ENCODE results near the gene MGAT4B.
A peak's percentile ranks its signal among the peaks of the same experiment; 100 is the strongest.

MGAT4B gene

DNA sequence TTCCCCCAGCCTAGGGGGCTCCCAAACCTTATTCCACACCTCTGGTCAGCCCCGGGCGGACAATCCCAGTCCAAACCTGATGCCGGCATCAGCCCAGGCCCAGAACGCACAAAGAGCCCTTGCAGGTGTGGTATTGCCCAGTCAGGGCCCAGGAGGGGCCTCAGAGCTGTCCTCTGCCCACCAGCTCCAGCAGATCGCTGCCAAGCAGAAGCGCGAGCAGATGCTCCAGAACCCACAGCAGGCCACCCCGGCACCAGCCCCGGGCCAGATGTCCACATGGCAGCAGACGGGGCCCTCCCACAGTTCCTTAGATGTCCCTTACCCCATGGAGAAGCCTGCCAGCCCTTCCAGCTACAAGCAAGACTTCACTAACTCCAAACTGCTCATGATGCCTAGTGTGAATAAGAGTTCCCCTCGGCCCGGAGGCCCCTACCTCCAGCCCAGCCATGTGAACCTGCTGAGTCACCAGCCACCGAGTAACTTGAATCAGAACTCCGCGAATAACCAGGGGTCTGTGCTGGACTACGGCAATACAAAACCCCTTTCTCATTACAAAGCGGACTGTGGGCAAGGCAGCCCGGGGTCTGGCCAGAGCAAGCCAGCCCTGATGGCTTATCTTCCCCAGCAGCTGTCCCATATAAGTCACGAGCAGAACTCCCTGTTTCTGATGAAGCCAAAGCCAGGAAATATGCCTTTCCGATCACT is 40.5 kb downstream of the MGAT4B start:
- Histone ChIP-seq H3K27ac (ENCODE audit: low read depth, low read length) (peak overlapping the region; percentile 54), H3K9ac (ENCODE audit: low read length in 5 of 5) (peak overlapping the region in 3 of 5 donors; percentile 7 to 43 (median 36)), H3K4me3 (ENCODE audit: low read depth in 1 of 5, low read length in 5 of 5) (no peak overlapping the region), H3K36me3 (ENCODE audit: control insufficient read depth in 5 of 5, insufficient read depth in 5 of 5, low read length in 5 of 5) (peaks cover 8 to 46% (median 42%) of the 10 kb centered on the region in 5 donors), H3K27me3 (ENCODE audit: control insufficient read depth in 5 of 5, insufficient read depth in 4 of 5, low read length in 5 of 5) (no peaks in the 10 kb centered on the region), H3K4me1 (ENCODE audit: control insufficient read depth in 5 of 5, insufficient read depth in 5 of 5, low read length in 5 of 5) (peaks cover 16 to 52% (median 47%) of the 10 kb centered on the region in 5 donors), H3K9me3 (ENCODE audit: control insufficient read depth in 5 of 5, low read length in 5 of 5) (no peaks in the 10 kb centered on the region)

DNA sequence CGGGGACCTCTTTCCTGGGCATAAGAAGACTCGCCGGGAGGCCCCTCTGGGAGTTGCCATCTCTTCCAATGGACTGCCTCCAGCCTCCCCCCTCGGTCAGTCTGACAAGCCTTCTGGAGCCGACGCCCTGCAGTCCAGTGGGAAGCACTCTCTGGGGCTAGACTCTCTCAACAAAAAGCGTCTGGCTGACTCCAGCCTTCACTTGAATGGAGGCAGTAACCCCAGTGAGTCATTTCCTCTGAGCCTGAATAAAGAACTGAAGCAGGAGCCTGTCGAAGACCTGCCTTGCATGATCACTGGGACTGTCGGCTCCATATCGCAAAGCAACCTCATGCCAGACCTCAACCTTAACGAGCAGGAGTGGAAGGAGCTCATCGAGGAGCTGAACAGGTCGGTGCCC is 41.3 kb downstream of the MGAT4B start:
- peaks cover 3 to 38% (median 34%) of the 10 kb centered on the region in 5 donors for H3K36me3 ChIP-seq (ENCODE audit: control insufficient read depth in 5 of 5, insufficient read depth in 5 of 5, low read length in 5 of 5)
- H3K4me1 ChIP-seq (ENCODE audit: control insufficient read depth in 5 of 5, insufficient read depth in 5 of 5, low read length in 5 of 5) = peaks cover 16 to 52% (median 47%) of the 10 kb centered on the region in 5 donors
- no peaks in the 10 kb centered on the region for H3K27me3 ChIP-seq (ENCODE audit: control insufficient read depth in 5 of 5, insufficient read depth in 4 of 5, low read length in 5 of 5)
- no peak overlapping the region for H3K4me3 ChIP-seq (ENCODE audit: low read depth in 1 of 5, low read length in 5 of 5)
- no peaks in the 10 kb centered on the region for H3K9me3 ChIP-seq (ENCODE audit: control insufficient read depth in 5 of 5, low read length in 5 of 5)
- peak overlapping the region; percentile 54 for H3K27ac ChIP-seq (ENCODE audit: low read depth, low read length)
- H3K9ac ChIP-seq (ENCODE audit: low read length in 5 of 5) = peak overlapping the region in 2 of 5 donors; percentile 7 to 38

DNA sequence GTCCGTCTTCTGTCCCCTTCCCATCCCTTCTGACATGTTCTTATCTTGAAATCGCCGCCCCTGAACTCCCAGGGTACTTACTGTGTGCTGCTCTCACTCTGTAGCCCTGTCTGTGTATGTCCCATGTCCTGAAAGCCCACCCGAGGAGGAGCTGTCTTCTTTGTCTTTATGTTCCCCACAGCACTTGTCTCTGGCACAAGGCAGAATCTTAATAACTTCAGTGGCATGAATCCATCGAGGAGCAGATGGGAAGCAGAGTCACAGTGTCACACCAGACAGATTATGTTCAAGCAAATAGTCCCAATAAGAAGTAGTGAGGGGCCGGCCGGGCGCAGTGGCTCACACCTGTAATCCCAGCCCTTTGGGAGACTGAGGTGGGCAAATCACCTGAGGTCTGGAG is 42.6 kb downstream of the MGAT4B start:
- no peak overlapping the region for H3K4me3 ChIP-seq (ENCODE audit: low read depth in 1 of 5, low read length in 5 of 5)
- peaks cover 16 to 58% (median 54%) of the 10 kb centered on the region in 5 donors for H3K4me1 ChIP-seq (ENCODE audit: control insufficient read depth in 5 of 5, insufficient read depth in 5 of 5, low read length in 5 of 5)
- peak overlapping the region; percentile 67 for H3K27ac ChIP-seq (ENCODE audit: low read depth, low read length)
- no peaks in the 10 kb centered on the region for H3K9me3 ChIP-seq (ENCODE audit: control insufficient read depth in 5 of 5, low read length in 5 of 5)
- H3K36me3 ChIP-seq (ENCODE audit: control insufficient read depth in 5 of 5, insufficient read depth in 5 of 5, low read length in 5 of 5) = peaks cover 0 to 26% (median 24%) of the 10 kb centered on the region in 5 donors
- peak overlapping the region in 1 of 5 donors; percentile 8 for H3K9ac ChIP-seq (ENCODE audit: low read length in 5 of 5)
- H3K27me3 ChIP-seq (ENCODE audit: control insufficient read depth in 5 of 5, insufficient read depth in 4 of 5, low read length in 5 of 5) = no peaks in the 10 kb centered on the region

DNA sequence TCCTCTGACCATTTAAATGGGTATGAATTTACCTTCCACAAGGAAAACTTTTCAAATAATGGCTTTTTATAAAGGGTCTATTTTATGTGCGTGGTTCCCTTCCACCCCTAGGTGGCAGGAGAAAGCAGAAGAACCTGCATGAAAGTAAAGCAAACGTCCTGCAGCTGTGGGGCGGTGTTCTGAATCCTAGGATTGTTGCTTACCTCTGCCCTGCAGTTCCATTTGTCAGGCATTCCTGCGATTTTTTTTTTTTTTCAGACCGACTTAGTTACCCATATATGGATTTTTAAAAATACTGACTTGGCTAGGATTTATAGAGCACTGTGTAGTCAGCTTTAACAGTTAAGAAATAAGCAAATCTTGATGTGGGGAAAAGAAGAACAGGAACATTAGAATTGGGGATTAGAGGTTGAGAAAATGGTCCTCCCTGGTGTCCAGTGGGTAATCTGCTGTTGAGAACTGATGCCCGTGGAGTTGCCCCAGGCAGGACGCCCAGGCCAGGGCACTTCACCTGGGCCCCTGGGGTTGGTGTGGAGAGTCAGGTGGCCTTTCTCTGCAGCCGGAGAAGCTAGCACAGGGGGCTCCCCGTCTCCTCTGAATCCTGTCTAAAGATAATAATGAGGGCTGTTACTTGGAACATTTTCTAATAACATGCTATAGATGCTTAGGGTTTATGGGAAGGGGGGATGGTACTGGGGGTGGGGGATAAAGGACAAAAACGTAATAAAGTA is 43.3 kb downstream of the MGAT4B start:
- Histone ChIP-seq H3K27ac (ENCODE audit: low read depth, low read length) (peak overlapping the region; percentile 67), H3K4me3 (ENCODE audit: low read depth in 1 of 5, low read length in 5 of 5) (no peak overlapping the region), H3K27me3 (ENCODE audit: control insufficient read depth in 5 of 5, insufficient read depth in 4 of 5, low read length in 5 of 5) (no peaks in the 10 kb centered on the region), H3K36me3 (ENCODE audit: control insufficient read depth in 5 of 5, insufficient read depth in 5 of 5, low read length in 5 of 5) (peaks cover 0 to 19% (median 18%) of the 10 kb centered on the region in 5 donors), H3K9ac (ENCODE audit: low read length in 5 of 5) (peak overlapping the region in 4 of 5 donors; percentile 8 to 48 (median 26)), H3K9me3 (ENCODE audit: control insufficient read depth in 5 of 5, low read length in 5 of 5) (no peaks in the 10 kb centered on the region), H3K4me1 (ENCODE audit: control insufficient read depth in 5 of 5, insufficient read depth in 5 of 5, low read length in 5 of 5) (peaks cover 16 to 63% (median 55%) of the 10 kb centered on the region in 5 donors)

DNA sequence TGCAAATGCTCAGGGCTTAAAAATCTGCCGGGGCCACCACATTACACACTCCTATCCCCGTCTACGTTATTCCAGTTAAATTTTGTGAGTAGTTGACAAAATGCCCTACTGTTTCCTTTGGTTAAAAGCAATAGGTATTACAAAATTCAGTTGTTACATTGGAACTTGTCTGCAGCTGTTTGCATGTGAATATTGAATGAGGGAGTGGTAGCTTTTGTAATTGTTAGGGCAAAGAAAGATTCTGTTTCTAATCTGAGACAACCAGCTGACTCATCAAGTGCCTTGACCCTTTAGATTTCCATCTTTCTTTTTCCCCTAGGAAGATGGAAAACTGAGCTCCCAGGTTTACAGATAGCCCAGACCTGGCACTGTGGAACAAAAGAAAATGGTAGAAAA is 43.9 kb downstream of the MGAT4B start:
- peaks cover 16 to 65% (median 59%) of the 10 kb centered on the region in 5 donors for H3K4me1 ChIP-seq (ENCODE audit: control insufficient read depth in 5 of 5, insufficient read depth in 5 of 5, low read length in 5 of 5)
- H3K27me3 ChIP-seq (ENCODE audit: control insufficient read depth in 5 of 5, insufficient read depth in 4 of 5, low read length in 5 of 5) = no peaks in the 10 kb centered on the region
- peak overlapping the region; percentile 67 for H3K27ac ChIP-seq (ENCODE audit: low read depth, low read length)
- peaks cover 0 to 19% (median 17%) of the 10 kb centered on the region in 5 donors for H3K36me3 ChIP-seq (ENCODE audit: control insufficient read depth in 5 of 5, insufficient read depth in 5 of 5, low read length in 5 of 5)
- H3K4me3 ChIP-seq (ENCODE audit: low read depth in 1 of 5, low read length in 5 of 5) = no peak overlapping the region
- H3K9ac ChIP-seq (ENCODE audit: low read length in 5 of 5) = peak overlapping the region in 1 of 5 donors; percentile 32
- no peaks in the 10 kb centered on the region for H3K9me3 ChIP-seq (ENCODE audit: control insufficient read depth in 5 of 5, low read length in 5 of 5)

DNA sequence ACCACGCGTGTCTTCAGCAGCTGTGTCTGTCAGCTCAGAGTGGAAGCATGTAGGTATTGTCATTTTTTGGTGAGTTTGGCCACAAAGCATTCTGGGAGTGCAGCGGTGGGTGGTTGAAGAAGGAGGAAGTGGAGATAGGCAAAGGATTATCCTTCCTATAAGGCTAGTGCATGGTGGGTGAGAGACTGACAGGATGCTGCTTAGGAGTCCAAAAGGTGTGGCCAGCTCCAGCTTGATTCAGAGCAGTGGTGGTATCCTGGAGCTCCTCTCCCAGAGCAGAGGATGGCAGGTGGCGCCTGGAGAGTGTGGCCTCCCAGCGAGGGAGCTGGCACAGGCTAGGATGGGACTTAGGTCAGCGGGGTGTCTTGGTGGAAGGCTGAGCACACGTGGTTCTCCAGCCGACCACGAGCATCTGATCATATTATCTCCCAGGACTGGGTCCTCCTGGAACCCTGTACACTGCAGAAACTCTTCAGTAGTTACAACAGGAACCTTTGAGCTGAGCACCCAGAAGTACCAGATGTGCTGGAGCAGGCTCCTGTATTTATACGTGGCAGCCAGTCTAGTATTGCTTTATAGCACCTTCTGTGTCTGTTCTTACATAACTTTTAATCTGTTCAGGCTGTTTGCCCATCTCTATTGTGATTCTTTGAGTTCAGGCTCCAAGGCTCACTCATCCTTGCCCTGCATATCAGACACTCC is 44.4 kb downstream of the MGAT4B start:
- peak overlapping the region in 1 of 5 donors; percentile 32 for H3K9ac ChIP-seq (ENCODE audit: low read length in 5 of 5)
- H3K36me3 ChIP-seq (ENCODE audit: control insufficient read depth in 5 of 5, insufficient read depth in 5 of 5, low read length in 5 of 5) = peaks cover 0 to 17% (median 15%) of the 10 kb centered on the region in 5 donors
- H3K27ac ChIP-seq (ENCODE audit: low read depth, low read length) = peak overlapping the region; percentile 67
- no peaks in the 10 kb centered on the region for H3K9me3 ChIP-seq (ENCODE audit: control insufficient read depth in 5 of 5, low read length in 5 of 5)
- H3K4me3 ChIP-seq (ENCODE audit: low read depth in 1 of 5, low read length in 5 of 5) = no peak overlapping the region
- H3K4me1 ChIP-seq (ENCODE audit: control insufficient read depth in 5 of 5, insufficient read depth in 5 of 5, low read length in 5 of 5) = peaks cover 19 to 70% (median 63%) of the 10 kb centered on the region in 5 donors
- no peaks in the 10 kb centered on the region for H3K27me3 ChIP-seq (ENCODE audit: control insufficient read depth in 5 of 5, insufficient read depth in 4 of 5, low read length in 5 of 5)

DNA sequence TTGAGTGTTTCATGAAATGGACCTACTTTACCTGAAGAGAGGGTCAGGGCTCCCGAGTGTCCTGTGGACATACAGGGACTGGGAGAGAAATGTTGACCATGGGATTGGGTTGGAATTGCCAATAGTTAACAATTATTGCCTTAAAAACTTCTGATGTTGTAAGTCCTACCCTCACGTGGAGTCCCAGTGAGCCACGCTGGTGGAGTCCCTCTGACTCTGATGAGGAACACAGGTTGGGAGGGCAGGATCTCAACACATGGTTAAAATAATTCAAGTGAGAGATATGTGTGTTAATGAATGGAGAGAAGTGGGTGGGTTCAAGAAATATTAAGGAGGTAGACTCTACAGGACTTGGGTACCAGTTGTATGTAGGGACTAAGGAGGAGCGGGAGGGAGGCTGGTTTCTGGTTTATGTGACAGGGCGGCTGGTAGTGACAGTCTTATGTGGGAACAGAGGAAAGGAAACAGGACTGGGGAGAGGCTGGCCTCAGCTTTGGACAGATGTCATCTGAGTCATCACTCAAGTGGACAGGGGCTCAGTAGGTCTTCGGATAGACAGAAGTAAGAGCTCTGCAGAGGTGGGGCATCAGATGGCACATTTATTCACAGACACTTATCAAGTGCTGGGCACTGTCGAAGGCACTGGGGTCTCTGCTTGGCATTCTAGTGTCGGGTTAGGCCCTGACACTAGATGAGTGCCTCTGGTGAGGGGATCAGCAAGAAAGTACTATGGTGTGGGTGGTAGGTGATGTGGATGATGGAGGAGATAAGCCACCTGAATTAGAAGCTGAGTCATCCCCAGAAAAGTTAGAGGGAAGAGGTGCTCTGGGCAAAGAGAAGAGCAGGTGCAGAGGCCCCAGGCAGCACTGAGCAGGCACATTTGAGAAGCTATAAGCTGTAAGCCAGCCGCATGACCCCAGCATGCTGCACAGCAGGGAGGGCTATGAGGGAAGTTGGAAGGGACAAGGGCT is 46.8 kb downstream of the MGAT4B start:
- H3K27me3 ChIP-seq (ENCODE audit: control insufficient read depth in 5 of 5, insufficient read depth in 4 of 5, low read length in 5 of 5) = no peaks in the 10 kb centered on the region
- no peak overlapping the region for H3K4me3 ChIP-seq (ENCODE audit: low read depth in 1 of 5, low read length in 5 of 5)
- no peaks in the 10 kb centered on the region for H3K36me3 ChIP-seq (ENCODE audit: control insufficient read depth in 5 of 5, insufficient read depth in 5 of 5, low read length in 5 of 5)
- no peak overlapping the region for H3K9ac ChIP-seq (ENCODE audit: low read length in 5 of 5)
- H3K9me3 ChIP-seq (ENCODE audit: control insufficient read depth in 5 of 5, low read length in 5 of 5) = no peaks in the 10 kb centered on the region
- peaks cover 12 to 51% (median 43%) of the 10 kb centered on the region in 5 donors for H3K4me1 ChIP-seq (ENCODE audit: control insufficient read depth in 5 of 5, insufficient read depth in 5 of 5, low read length in 5 of 5)
- no peak overlapping the region for H3K27ac ChIP-seq (ENCODE audit: low read depth, low read length)

DNA sequence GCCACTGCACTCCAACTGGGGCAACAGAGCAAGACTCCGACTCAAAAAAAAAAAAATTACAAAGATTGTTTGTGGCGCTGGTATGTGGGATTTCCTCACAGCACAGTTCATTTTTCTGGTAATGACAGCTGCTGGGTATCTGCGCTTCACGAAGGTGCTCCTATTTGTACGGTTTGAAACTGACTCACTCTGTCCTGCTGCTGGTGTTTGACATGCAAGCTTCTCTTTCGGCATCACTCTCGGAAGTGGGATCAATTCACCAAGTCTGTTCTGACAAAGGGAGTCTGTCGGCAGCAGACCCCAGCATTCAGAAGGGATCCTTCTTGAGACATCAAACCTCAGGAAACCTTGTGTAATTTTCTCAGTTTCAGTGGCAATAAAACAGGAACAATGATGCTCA is 47.7 kb downstream of the MGAT4B start:
- Histone ChIP-seq H3K36me3 (ENCODE audit: control insufficient read depth in 5 of 5, insufficient read depth in 5 of 5, low read length in 5 of 5) (no peaks in the 10 kb centered on the region), H3K27ac (ENCODE audit: low read depth, low read length) (peak overlapping the region; percentile 13), H3K9me3 (ENCODE audit: control insufficient read depth in 5 of 5, low read length in 5 of 5) (no peaks in the 10 kb centered on the region), H3K27me3 (ENCODE audit: control insufficient read depth in 5 of 5, insufficient read depth in 4 of 5, low read length in 5 of 5) (no peaks in the 10 kb centered on the region), H3K9ac (ENCODE audit: low read length in 5 of 5) (no peak overlapping the region), H3K4me3 (ENCODE audit: low read depth in 1 of 5, low read length in 5 of 5) (no peak overlapping the region), H3K4me1 (ENCODE audit: control insufficient read depth in 5 of 5, insufficient read depth in 5 of 5, low read length in 5 of 5) (peaks cover 12 to 51% (median 42%) of the 10 kb centered on the region in 5 donors)

DNA sequence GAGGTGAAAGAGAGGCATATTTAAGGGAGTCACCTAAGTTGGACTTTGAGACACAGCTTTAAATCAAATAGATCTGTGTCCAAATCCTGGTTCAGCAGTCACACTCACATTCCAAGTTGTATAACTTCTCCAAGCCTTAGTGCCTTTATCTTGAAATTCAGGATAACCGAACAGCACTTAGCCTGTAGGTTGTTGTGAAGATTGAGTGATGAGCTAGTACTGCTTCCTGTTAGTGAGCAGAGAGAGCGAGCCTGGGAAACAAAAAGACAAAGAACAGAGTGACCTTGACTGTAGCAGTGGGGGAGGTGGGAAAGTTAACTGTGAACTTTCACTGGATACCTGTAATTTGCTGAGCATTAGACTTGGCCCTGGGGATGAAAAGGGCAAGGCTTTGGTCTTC is 51.6 kb downstream of the MGAT4B start:
- peak overlapping the region in 1 of 5 donors; percentile 5 for H3K9ac ChIP-seq (ENCODE audit: low read length in 5 of 5)
- H3K27me3 ChIP-seq (ENCODE audit: control insufficient read depth in 5 of 5, insufficient read depth in 4 of 5, low read length in 5 of 5) = no peaks in the 10 kb centered on the region
- peaks cover 0 to 4% (median 1%) of the 10 kb centered on the region in 5 donors for H3K36me3 ChIP-seq (ENCODE audit: control insufficient read depth in 5 of 5, insufficient read depth in 5 of 5, low read length in 5 of 5)
- H3K4me1 ChIP-seq (ENCODE audit: control insufficient read depth in 5 of 5, insufficient read depth in 5 of 5, low read length in 5 of 5) = peaks cover 3 to 24% (median 15%) of the 10 kb centered on the region in 5 donors
- H3K4me3 ChIP-seq (ENCODE audit: low read depth in 1 of 5, low read length in 5 of 5) = no peak overlapping the region
- H3K27ac ChIP-seq (ENCODE audit: low read depth, low read length) = no peak overlapping the region
- H3K9me3 ChIP-seq (ENCODE audit: control insufficient read depth in 5 of 5, low read length in 5 of 5) = no peaks in the 10 kb centered on the region
